ENCODE data around the gene MARCHF6.

- TF ChIP-seq CTCF (IDR thresholded peaks at IDR 0.05; ENCODE audit: low read depth, low read length), result no peak
- TF ChIP-seq MYC (IDR thresholded peaks at IDR 0.05; ENCODE audit: low read depth, low read length), result no peak
- TF ChIP-seq POLR2A (IDR thresholded peaks at IDR 0.05; ENCODE audit: extremely low read depth, insufficient read length), result no peak
- TF ChIP-seq MAX (IDR thresholded peaks at IDR 0.05; ENCODE audit: low read depth, low read length), result no peak
Observed at GRCh38 chr5:10306806-10307205, 46.7 kb upstream of the MARCHF6 start.

Data from NB4 (cell line).